GM19099 (cell line): ENCODE measurements around the gene KDELR3.

Source experiments
- POLR2A ChIP-seq: IDR thresholded peaks from 3 replicates; pipeline ENCODE4 v1.6.1; 2011; ENCODE audit warnings: low read depth; ENCODE audit not compliant: insufficient read length; ENCODE audit errors: extremely low read depth

The KDELR3 gene

DNA sequence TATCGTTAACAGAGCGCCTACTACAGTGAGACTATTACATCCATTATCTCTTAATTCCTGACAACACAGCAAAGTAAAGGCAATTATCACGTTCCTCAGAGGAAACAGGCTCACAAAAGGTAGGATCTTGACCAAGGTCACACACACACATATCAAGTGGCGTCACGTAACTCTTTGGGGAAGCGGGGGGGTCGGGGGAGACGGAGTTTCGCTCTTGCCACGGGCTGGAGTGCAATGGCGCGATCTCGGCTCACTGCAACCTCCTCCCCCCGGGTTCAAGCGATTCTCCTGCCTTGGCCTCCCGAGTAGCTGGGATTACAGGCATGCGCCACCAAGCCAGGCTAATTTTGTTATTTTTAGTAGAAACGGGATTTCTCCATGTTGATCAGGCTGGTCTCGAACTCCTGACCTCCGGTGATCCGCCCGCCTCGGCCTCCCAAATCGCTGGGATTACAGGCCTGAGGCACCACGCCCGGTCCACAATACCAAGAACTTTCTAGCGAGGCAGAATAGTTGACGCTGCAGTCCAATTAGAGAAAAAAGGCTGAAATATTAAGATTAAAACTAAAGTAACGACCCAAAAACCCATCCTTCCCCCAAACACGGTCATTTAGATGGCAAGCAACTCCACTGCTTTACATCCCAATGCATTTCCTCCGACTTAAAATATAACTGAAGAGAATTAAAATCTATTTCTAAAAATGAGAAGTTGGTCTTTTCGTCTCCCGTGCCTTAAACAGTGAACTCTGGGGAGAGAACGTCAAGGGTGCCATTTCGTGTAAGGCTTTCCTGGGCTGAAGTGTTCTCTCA lies 37.0 kb downstream of the KDELR3 start:
- peak; percentile 16 for TF ChIP-seq POLR2A

DNA sequence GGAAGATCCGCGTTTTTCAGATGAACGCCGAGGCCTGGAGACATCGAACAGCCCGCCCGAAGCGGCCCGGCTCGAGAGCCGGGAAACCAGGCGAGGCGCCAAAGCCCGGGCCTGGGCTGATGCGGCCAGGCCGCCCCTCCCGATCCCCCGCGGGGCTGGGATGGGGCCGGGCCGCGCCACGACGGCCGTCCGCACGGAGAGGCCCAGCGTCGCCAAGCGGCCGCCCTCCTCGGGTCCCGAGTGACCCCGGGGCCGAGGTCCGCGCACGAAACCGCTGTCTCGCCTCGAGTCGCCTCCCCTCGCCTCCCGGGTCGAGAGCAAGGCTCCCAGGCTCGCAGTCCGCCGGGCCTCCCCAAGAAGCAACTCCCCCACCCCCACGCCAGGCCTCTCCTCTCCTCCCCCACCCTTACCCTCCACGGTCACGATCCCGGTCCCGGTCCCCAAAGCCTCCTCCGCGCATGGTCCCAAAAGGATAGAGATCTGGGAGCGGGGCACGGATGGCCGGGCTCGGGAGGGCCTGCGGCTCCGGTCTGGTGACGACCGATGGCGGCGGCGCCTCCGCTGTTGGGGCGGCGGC lies 37.7 kb downstream of the KDELR3 start:
- no peak for TF ChIP-seq POLR2A

DNA sequence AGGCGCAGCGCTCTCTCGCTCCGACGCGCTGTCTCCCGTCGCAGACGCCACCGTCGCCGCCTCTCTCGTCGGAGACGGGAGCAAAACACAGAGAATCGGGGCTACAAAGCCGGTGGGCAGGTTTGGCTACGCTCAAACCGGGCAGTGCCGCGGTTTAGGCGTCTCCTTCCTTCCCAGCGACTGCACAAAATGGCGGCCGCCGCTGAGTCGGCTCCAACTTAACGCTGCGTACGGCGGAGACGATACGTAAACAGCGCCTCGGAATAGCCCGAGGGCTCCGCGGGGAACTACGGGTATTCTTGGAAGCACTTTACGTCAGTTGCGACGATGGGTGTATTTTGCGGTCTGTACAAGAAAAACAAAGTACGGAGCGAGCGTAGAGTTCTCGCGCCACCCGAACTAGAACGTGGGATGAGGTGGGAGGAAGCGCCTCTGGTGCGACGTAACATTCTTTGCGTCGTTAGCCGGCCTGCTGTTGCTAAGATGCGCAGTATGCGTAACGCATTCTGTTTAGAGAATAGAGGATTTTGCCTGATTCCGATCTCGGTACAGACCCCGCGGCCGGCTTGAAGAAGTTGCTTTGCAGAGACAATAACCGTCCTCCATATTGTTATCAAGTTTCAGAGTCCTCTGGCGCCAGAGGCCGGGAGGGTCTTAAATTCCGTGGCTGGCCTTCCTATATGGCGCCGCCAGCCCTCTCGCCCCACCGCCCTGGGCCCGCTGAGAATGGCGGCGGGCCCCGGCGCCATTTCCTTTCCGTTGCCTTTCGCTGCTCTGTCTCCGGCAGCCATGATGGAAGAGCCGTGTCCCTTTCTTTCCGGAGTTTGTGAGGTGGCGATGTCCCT lies 38.4 kb downstream of the KDELR3 start, which contains the start of gene DDX17:
TSS of gene DDX17 (minus strand) at position 194 of the 845 bp plus-strand sequence.
- peak; percentile 74 for TF ChIP-seq POLR2A

DNA sequence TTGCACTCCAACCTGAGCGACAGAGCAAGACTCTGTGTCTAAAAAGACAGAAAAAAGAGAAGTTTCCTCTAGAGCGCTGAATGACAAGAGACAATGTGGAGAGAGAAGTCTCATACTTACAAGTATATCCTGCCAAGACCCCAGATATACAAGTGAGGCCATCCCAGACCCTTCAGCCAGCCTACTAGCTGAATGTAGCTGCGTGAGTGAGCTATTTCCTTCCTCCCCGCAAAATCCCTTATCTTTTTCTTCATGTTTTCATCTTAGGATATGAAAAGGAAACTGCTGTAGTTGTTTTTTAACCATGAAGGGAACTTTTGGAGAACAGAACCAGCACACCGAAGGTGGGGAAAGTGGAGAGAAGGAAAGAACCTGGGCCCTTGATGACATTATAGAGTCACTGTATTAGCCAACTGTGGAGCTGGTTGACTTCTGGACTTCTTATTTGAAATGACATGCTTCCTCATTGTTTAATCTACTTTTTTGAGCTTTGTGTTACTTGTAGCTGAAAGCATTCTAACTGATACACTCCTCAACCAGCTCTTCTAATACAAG lies 42.6 kb downstream of the KDELR3 start:
- TF ChIP-seq POLR2A, result no peak

DNA sequence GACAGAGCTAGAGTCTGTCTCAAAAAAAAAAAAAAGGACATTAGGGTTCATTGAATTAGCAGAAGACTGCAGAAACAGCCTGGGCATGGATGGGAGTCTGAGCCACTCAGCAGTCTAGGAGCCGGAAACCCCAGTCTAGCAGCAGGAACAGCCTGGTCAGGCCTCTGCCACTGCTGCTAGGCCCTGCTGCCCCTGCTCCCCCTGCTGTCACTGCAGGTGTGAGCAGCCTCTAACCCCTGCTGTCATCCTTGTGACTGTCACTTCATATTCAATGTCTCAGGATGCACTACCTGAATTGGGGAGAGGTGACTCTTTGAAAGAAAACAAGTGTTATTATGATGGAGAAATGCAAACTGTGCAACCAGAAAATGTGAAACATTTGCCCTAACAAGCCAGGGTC lies 45.2 kb downstream of the KDELR3 start:
- no peak for TF ChIP-seq POLR2A

DNA sequence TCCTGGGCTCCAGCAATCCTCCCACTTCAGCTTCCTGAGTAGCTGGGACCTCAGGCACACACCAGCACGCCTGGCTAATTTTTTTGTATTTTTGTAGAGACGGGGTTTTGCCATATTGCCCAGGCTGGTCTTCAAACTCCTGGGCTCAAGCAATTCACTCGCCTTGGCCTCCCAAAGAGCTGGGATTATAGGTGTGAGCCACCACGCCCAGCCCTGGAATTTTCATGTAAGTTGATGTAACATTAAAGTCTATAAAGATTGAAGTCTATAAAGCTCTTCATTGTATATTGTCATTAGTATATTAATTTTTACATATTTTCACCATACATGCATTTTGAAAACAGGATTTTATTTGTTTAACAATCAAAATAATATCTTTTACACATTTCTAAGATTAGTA lies 50.7 kb downstream of the KDELR3 start:
- TF ChIP-seq POLR2A, result no peak

DNA sequence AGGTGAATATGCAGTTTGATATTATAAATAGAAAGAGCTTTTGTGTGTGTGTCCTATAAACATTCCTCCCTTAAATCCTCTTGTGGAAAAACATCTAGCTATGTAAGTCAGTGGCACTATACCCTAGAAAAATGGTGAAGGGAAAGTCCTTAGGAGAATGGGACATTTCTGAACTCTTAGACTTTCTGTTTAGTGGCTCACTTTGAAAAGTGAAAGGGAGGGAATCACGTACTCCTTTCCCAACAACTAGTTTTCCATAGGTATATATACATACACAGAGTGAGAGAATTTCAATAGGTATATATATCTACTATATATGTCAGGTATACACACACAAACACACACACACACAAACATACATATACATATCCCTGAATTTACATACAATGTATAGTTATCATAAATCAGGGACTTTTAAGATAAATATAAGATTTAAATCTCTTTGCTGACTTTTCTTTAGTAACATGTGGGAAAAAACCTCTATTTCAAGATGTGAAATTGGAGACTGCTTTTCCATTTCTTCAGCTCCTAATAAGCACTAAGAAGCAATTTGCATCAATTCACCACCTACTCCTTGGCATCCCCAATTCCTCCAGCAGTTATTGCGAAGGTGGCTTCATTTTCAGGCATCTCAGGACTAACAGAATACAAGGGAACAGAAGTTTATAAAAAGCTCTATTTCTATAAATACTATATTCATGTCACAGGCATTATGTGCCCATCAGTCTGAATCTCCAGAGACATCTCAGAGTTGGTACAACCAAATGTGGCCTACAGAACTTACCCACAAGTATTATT lies 51.8 kb downstream of the KDELR3 start:
- no peak for TF ChIP-seq POLR2A

DNA sequence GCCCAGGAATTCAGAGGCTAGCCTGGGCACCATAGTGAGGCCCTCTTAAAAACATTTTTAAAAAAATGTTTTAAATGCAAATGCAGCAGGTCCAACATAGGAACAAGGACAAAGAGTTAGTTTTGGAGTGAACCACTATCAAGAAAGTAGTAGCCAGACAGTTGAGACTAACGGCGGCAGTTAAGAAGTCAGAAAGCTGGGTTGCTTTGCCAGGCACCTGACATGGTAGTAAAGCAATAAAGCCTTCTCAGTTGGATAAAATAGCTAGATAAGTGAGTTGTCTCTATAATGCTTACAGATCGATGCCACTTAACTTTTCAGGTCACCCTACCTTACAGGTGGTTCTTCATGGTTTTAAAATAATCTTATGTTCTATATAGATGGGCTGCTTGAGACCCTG lies 55.1 kb downstream of the KDELR3 start:
- no peak for TF ChIP-seq POLR2A

DNA sequence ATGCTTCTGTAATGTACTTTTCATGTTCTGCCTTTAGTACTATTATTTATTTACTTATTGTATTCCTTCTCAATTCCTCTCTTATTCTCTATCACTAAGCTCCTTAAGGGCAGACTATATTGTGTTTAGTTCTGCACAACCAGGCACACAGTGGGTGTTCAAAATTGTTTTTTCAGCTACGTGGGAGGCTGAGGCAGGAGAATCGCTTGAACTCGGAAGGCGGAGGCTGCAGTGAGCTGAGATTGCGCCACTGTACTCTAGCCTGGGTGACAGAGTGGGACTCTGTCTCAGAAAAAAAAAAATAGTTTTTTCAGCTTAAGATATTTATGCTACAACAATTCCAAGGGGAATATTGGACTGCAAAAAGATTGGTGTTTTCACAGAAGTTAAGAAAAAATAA lies 55.6 kb downstream of the KDELR3 start:
- no peak for TF ChIP-seq POLR2A

DNA sequence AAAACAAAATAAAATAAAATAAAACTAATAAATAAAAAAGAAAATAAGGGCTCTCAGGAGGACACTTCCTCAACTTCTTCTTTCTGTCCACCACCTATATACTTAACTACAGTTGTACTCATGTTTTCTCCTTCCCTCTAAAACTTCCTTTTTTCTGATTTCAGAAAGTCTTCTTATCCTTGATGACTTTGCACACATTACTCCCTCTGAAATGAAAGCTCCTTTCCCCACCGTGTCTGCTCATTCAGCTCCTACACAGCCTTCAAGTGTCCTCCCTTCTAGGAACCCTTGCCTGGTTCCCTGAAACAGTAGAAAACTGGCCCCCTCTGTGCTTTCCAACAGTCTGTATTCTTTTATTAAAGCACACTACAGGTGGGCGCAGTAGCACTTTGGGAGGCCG lies 56.5 kb downstream of the KDELR3 start:
- no peak for TF ChIP-seq POLR2A

DNA sequence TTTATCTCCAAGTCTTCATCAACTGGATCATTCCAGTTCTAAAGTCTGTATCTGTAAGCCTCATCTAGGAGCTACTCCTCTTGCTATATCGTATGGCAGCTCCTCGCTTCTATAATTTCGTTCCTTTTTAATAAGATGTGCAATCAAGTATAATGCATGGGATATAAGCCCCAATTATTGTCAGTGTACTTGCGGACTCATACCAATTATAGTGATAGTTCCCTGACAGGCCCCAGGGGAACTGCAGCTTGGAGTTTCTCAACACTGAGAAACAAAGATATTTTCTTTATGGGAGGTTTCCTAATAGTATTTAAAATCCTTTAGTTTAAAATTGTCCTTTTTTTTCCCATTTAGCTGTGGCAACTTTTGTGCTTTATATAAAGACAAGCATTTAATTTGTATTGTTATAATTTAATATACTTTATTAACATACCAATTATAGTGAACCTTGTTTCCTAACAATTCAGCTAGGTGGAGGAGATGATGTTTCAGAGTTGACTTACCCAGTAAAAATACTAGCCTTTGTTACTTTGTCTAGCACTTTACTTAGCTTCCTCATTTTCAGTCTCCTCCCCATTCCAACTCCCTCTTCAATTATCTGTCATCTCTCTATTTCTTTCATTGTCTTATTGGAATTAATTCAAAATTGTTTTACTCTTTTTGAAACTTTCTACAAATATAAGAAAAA lies 63.5 kb downstream of the KDELR3 start:
- no peak for TF ChIP-seq POLR2A
